Ovary (tissue), 3 donors: ENCODE measurements around the gene WBP2.

ENCODE experiments used
- CTCF ChIP-seq, 3 donors: fragments of 450-650 bp in 2 of 3; fragments of 200-600 bp in 1 of 3; IDR thresholded peaks; one replicate each; pipeline versions ENCODE4 v1.5.1 to v1.8.0; 2016 to 2022; ENCODE audit warnings: antibody characterized with exemption in 3 of 3, mild to moderate bottlenecking in 1 of 3
- EP300 ChIP-seq: sonication (generic); formaldehyde crosslinking; IDR thresholded peaks from one replicate; pipeline ENCODE4 v1.6.1; 2017; ENCODE audit warnings: antibody characterized with exemption
- POLR2A ChIP-seq: fragments of 450-650 bp; IDR thresholded peaks from one replicate; pipeline ENCODE4 v1.6.1; 2017; ENCODE audit warnings: antibody characterized with exemption, mild to moderate bottlenecking, moderate library complexity
- donor health status: DM: no; HTN: no; CAD: no.

GRCh38 chr17:75819678-75820077 lies 35.5 kb downstream of the WBP2 start:
- TF ChIP-seq CTCF (IDR thresholded peaks at IDR 0.05) (no peak), POLR2A (no peak), EP300 (no peak)
